GM18508 (cell line): Measurements from ENCODE around the gene DNAJB6.

Source experiments
- ATAC-seq: cut with Tn5 transposase; IDR thresholded peaks from one replicate; pipeline ENCODE4 v1.9.1; 2021; ENCODE audit warnings: moderate number of reproducible peaks; ENCODE audit not compliant: insufficient read depth, unreplicated experiment

DNAJB6 gene

DNA sequence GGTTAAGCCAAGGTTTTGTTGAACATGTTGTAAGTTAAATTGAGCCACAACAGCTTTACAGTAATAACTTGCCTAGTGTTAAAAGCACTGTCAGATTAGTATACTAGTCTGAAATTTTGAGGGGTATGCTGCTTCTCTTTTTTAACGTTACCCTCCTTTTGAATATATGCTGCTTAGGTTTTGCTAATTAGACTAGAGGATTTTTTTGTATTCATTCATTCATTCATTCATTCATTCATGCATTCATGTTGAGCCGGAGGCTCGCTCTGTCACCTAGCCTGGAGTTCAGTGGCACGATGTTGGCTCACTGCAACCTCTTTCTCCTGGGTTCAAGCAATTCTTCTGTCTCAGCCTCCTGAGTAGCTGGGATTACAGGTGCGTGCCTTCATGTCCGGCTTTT lies 24.7 kb downstream of the DNAJB6 start:
- no peak for ATAC-seq

DNA sequence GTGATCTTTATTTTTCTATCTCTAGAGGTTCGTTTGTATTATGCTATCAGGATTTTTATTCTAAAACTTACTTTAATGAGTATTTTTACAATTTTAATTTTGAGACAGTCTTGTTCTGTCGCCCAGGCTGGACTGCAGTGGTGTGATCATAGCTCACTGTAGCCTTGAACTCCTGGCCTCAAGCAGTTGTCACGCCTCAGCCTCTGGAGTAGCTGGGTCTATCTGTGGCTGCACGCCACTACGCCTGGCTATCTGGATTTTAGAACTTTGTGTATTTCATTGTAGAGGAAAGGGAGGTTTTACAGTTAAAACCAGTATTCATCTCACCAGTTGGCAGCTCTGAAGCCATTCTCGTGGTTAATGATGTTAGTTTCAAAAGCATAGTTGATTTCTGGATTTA lies 25.9 kb downstream of the DNAJB6 start:
- no peak for ATAC-seq

DNA sequence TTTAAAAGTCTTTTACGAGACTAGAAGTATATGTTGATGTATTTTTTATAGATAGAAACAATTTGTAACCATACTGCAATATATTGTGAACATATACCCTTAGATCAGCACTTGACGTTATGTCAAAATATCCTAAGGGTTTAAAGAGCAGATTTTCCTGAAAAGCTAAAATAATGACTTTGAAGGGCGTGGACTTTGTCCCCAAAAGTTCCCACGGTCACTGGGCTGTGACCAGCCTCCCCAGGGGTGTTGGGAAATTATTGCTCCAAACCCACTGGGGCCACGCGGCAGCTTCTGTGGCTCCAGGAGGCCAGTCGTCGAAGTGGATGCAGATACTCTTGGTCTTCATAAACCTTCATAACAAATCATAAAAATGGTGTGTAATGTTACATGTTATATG lies 29.9 kb downstream of the DNAJB6 start:
- no peak for ATAC-seq

DNA sequence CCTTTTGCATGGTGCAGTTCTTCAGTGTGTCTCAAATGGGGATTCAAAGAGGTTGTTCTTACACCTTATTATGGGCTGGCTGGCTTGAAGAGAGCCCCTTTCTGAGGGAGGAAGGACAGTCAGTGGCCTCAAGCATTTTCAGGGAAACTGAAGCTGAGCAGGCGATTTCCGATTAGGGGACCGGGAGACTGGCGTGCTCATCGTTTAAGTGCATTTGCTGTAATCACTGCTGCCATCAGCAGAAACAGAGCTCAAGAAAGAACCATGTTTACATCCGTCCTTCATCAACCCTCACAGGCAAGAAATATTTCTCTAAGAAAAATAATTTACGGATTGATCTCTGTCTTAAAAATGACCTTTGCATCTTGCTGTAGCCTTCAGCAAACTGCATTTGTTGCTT lies 32.2 kb downstream of the DNAJB6 start:
- ATAC-seq: no peak

DNA sequence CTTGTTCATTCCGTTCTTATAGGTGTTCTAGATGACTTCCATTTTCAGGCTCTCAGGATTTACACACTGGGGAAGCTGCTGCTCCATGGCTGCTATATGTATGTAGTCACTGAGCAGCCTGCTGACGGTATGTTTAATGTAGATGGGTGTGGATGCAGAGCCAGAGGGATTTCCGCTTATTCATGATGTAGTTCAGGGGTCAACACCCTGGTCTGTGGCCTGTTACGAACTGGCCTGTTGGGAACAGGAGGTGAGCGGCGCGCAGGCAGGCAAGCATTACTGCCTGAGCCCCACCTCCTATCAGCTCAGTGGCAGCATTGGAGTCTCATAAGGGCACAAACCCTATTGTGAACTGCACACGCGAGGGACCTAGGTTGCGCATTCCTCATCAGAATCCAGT lies 33.9 kb downstream of the DNAJB6 start:
- no peak for ATAC-seq

DNA sequence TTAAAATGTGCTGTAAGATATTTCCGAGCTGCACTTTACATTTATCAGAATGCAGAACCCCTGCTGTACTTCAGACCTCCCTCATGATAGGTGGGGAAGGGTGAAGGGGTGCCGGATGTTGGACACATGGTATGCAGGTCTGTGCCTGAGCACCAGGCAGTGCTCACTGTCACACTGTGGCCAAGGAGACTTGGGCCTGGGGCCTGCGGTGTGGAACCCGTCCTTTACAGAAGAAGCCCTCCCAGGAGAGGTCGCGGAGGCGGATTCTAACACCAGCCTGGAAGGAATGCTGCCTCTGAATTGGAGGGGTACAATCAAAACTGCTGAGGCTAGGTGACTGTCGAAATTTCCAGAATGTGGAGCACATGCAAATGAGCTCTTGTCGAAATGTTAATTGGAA lies 34.5 kb downstream of the DNAJB6 start:
- no peak for ATAC-seq

- no peak for ATAC-seq
Measured at GRCh38 chr7:157372300-157373232, 35.8 kb downstream of the DNAJB6 start.

GRCh38 chr7:157373493-157373892 lies 36.7 kb downstream of the DNAJB6 start:
- no peak for ATAC-seq

DNA sequence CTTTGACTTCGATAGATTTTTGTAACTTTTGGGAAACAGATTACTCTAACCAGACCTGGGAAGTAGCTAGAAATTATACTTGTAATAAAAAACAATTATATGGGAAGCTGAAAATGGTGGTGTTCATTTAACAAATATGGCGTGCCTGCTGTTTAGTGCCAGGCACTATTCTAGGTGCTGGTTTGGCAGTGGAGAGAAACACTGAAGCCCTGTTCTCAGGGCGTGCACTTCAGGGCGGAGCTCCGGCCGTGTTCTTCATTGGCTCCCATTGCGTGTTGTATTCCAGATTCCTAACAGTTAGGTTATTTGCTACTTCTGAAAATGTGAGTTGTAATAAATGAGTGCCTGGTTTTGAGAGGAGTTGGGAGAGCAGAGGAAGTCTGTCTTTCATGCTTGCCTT lies 38.6 kb downstream of the DNAJB6 start:
- no peak for ATAC-seq

GRCh38 chr7:157377436-157378124 lies 40.8 kb downstream of the DNAJB6 start:
- no peak for ATAC-seq

GRCh38 chr7:157378390-157378789 lies 41.6 kb downstream of the DNAJB6 start:
- ATAC-seq: no peak

- no peak for ATAC-seq
Measured at GRCh38 chr7:157379493-157379892, 42.7 kb downstream of the DNAJB6 start.

GRCh38 chr7:157380416-157380815 lies 43.6 kb downstream of the DNAJB6 start:
- no peak for ATAC-seq

- no peak for ATAC-seq
Measured at GRCh38 chr7:157383868-157384267, 47.1 kb downstream of the DNAJB6 start.

DNA sequence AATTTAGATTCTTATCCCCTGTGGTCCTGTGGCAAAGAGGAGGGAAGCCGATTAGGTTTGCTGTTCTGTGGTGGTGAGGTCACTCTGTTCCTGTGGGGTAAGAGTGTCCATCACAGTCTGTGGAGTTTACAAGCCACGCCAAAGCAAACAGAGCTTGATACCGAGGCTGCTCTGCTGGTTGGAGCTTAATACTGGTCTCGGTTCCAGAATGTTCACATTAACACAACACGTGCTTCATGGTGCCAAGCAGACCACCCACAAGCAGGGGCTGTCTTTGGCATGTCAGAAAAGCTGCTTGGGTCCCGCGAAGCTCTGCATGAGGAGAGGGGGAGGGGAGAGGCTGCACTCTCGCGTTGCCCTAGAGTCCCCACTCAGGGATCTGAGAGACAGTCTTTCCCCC lies 47.5 kb downstream of the DNAJB6 start:
- no peak for ATAC-seq

- peak; percentile 90 for ATAC-seq
Measured at GRCh38 chr7:157386979-157387800, 50.4 kb downstream of the DNAJB6 start.

GRCh38 chr7:157388301-157388700 lies 51.5 kb downstream of the DNAJB6 start:
- ATAC-seq: no peak

DNA sequence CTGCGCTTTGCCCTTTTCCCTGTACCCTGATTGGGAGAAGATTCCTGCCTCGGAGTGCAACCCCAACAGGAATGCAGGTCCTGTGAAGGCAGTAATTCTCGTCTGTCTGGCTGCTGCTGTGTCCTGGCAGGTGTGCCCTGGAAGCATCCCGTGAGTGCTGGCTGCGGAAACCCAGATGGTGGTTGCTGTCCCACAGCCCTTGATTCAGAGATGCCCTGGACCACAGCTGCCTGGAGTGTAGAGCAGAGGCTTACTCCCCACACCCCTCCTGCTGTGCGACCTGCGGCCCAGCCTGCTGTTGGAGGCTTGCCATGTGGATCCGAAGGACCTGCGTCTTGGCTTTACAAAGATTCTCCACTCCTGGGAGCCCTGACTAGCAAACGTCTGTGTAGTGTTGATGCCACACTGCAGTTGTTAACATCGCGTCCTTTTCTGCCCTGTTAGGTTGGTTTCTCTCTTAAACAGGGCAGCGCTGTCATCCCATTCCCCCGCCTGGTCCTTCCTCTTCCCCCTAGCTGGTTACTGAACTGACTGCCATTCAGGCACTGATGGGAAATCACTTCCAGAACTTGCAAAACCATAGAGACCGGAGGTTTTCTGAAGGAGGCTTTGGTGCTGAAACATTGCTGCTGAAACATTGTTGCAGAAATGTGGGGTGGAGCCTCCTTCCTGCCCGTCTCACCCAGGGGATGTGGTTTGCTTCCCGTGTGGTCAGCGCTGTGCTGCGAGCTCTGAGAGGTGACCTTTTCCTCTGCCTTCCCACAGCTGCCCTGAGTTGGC lies 53.3 kb downstream of the DNAJB6 start:
- no peak for ATAC-seq

- no peak for ATAC-seq
Measured at GRCh38 chr7:157391036-157391710, 54.4 kb downstream of the DNAJB6 start.
